Sigmoid colon (tissue), 3 donors: Measurements from ENCODE around the gene IKZF1.

Experiments
- POLR2A ChIP-seq, 2 donors: fragments of 450-650 bp; IDR thresholded peaks; one replicate each; pipeline ENCODE4 v1.6.1; 2016; ENCODE audit warnings: antibody characterized with exemption in 2 of 2, mild to moderate bottlenecking in 2 of 2, moderate library complexity in 2 of 2
- TF ChIP-seq, protein P1 (sequence below), 4 experiments: fragments of 450-650 bp in 3 of 4; fragments of 200-600 bp in 1 of 4; IDR thresholded peaks; one replicate each; pipeline ENCODE4 v1.5.1; 2016 to 2019; ENCODE audit warnings: antibody characterized with exemption in 4 of 4, mild to moderate bottlenecking in 3 of 4, moderate library complexity in 2 of 4

DNA sequence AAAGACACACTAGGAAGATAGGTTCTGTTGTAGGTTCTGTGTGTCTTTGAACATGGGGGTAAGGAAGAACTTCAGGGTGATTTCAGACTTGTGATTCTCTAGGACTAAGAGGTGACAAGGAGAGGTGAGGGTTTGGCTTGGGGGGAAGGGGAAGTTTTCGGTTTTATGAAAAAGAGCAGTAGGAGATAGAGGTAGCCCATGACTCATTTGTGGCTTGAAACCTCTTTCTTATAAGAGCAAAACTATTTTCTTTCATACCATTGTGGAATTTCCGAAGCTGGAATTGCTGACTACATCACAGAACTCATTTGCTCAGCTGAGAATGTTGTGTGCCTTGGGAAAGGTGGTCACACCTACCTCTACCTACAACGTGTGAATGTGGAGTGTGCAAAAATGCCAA lies 39.6 kb upstream of the IKZF1 start:
- TF ChIP-seq, protein P1, sequence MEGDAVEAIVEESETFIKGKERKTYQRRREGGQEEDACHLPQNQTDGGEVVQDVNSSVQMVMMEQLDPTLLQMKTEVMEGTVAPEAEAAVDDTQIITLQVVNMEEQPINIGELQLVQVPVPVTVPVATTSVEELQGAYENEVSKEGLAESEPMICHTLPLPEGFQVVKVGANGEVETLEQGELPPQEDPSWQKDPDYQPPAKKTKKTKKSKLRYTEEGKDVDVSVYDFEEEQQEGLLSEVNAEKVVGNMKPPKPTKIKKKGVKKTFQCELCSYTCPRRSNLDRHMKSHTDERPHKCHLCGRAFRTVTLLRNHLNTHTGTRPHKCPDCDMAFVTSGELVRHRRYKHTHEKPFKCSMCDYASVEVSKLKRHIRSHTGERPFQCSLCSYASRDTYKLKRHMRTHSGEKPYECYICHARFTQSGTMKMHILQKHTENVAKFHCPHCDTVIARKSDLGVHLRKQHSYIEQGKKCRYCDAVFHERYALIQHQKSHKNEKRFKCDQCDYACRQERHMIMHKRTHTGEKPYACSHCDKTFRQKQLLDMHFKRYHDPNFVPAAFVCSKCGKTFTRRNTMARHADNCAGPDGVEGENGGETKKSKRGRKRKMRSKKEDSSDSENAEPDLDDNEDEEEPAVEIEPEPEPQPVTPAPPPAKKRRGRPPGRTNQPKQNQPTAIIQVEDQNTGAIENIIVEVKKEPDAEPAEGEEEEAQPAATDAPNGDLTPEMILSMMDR (IDR thresholded peaks at IDR 0.05): no peak
- TF ChIP-seq POLR2A (IDR thresholded peaks at IDR 0.05): no peak
